ENCODE data around the gene MARCHF7. TPM values are rescaled to one million over a fixed set of nuclear protein-coding genes. Genes with fewer than 3 reads are reported as not detected.

The MARCHF7 gene
- total RNA-seq, 3 donors from 2014 or later (not counting 1 experiment from before 2014, with no cell fraction given): 60.5 to 96.5 (median 66.8) TPM

GRCh38 chr2:159711562-159712142 lies 654 bp upstream of the MARCHF7 start:
- no peak for TF ChIP-seq CTCF (IDR thresholded peaks at IDR 0.05)
- H3K4me3 Mint-ChIP-seq: peak overlapping the region; percentile 99
- 0% methylated on average over 6 of the region's 10 CpGs for whole genome bisulfite sequencing (ENCODE audit: insufficient coverage)
- H3K9me3 Mint-ChIP-seq: no peaks in the 10 kb centered on the region
- DNase-seq: no peak
- peaks cover 41 to 44% of the 10 kb centered on the region in 2 donors for H3K4me1 Mint-ChIP-seq
- H3K36me3 Mint-ChIP-seq: no peaks in the 10 kb centered on the region
- Histone ChIP-seq H3K9me3 (ENCODE audit: control insufficient read depth, insufficient read depth, low read length) (no peaks in the 10 kb centered on the region), H3K4me3 (ENCODE audit: low read length) (peak overlapping the region; percentile 89), H3K36me3 (ENCODE audit: control insufficient read depth, insufficient read depth, low read length) (peaks cover 8% of the 10 kb centered on the region), H3K27me3 (ENCODE audit: control insufficient read depth, insufficient read depth, low read length) (no peaks in the 10 kb centered on the region), H3K4me1 (ENCODE audit: control insufficient read depth, insufficient read depth, low read length) (peaks cover 24% of the 10 kb centered on the region), H3K27ac (ENCODE audit: low read length) (peak overlapping the region; percentile 95)
- peak overlapping the region; percentile 97 to 100 for H3K27ac Mint-ChIP-seq
- no peaks in the 10 kb centered on the region for H3K27me3 Mint-ChIP-seq (ENCODE audit: low read depth in 2 of 2)
- intact Hi-C loops (cut with micrococcal nuclease): loop anchor here (2.0 to 10.0 kb wide), 5 partner anchors 95 to 567 kb away; partner anchors contain the start of genes BAZ2B and WDSUB1
- no peak for ATAC-seq

- Histone ChIP-seq H3K9me3 (ENCODE audit: control insufficient read depth, insufficient read depth, low read length) (no peaks in the 10 kb centered on the region), H3K4me1 (ENCODE audit: control insufficient read depth, insufficient read depth, low read length) (peaks cover 29% of the 10 kb centered on the region), H3K4me3 (ENCODE audit: low read length) (peak overlapping the region; percentile 89), H3K27ac (ENCODE audit: low read length) (peak overlapping the region; percentile 95), H3K36me3 (ENCODE audit: control insufficient read depth, insufficient read depth, low read length) (peaks cover 12% of the 10 kb centered on the region), H3K27me3 (ENCODE audit: control insufficient read depth, insufficient read depth, low read length) (no peaks in the 10 kb centered on the region)
- Mint-ChIP-seq H3K27ac (peak overlapping the region; percentile 97 to 100), H3K36me3 (no peaks in the 10 kb centered on the region), H3K9me3 (no peaks in the 10 kb centered on the region), H3K4me3 (peak overlapping the region; percentile 99), H3K27me3 (ENCODE audit: low read depth in 2 of 2) (no peaks in the 10 kb centered on the region), H3K4me1 (peaks cover 52 to 56% of the 10 kb centered on the region in 2 donors)
- peak; percentile 3 to 12 (median 6) for ATAC-seq
- 0% methylated on average over 29 of the region's 32 CpGs for WGBS (ENCODE audit: insufficient coverage)
- no peak for TF ChIP-seq CTCF (IDR thresholded peaks at IDR 0.05)
- peak in 1 of 2 donors; percentile 62 for DNase-seq
- intact Hi-C loops (cut with micrococcal nuclease): loop anchor here (2.0 to 10.0 kb wide), 5 partner anchors 96 to 568 kb away; partner anchors contain the start of genes BAZ2B and WDSUB1
Measured at GRCh38 chr2:159712929-159713420, 669 bp downstream of the MARCHF7 start.

GRCh38 chr2:159713631-159714246 lies 1.4 kb downstream of the MARCHF7 start:
- Mint-ChIP-seq H3K27me3 (ENCODE audit: low read depth in 2 of 2) (no peaks in the 10 kb centered on the region), H3K4me3 (peak overlapping the region; percentile 99), H3K36me3 (no peaks in the 10 kb centered on the region), H3K27ac (peak overlapping the region; percentile 97 to 100), H3K9me3 (no peaks in the 10 kb centered on the region), H3K4me1 (peaks cover 60 to 64% of the 10 kb centered on the region in 2 donors)
- no peaks in the 10 kb centered on the region for H3K27me3 ChIP-seq (ENCODE audit: control insufficient read depth, insufficient read depth, low read length)
- WGBS (ENCODE audit: insufficient coverage): 35% methylated on average over 3 of the region's 5 CpGs
- no peaks in the 10 kb centered on the region for H3K9me3 ChIP-seq (ENCODE audit: control insufficient read depth, insufficient read depth, low read length)
- DNase-seq (peak in 1 of 2 donors; percentile 30), ATAC-seq (no peak)
- no peak for TF ChIP-seq CTCF (IDR thresholded peaks at IDR 0.05)
- H3K36me3 ChIP-seq (ENCODE audit: control insufficient read depth, insufficient read depth, low read length): peaks cover 17% of the 10 kb centered on the region
- intact Hi-C loops (cut with micrococcal nuclease): loop anchor here (2.0 to 10.0 kb wide), 5 partner anchors 97 to 569 kb away; partner anchors contain the start of genes BAZ2B and WDSUB1
- H3K4me1 ChIP-seq (ENCODE audit: control insufficient read depth, insufficient read depth, low read length): peaks cover 29% of the 10 kb centered on the region
- H3K4me3 ChIP-seq (ENCODE audit: low read length): peak overlapping the region; percentile 89
- peak overlapping the region; percentile 95 for H3K27ac ChIP-seq (ENCODE audit: low read length)
